Esophagus (tissue), 2 donors: Measurements from ENCODE around the gene RPL10A. TPM values are rescaled to one million over a fixed set of nuclear protein-coding genes. Genes with fewer than 3 reads are reported as not detected.

Experiments used
- H3K27ac ChIP-seq, 2 donors: one replicate each; pipeline ENCODE4 v1.5.1; 2013; ENCODE audit warnings: low read depth in 2 of 2, mild to moderate bottlenecking in 2 of 2, inconsistent platforms in 1 of 2, low read length in 1 of 2, moderate library complexity in 1 of 2
- H3K27me3 ChIP-seq, 2 donors: one replicate each; pipeline ENCODE4 v1.6.1; 2013; ENCODE audit warnings: low read length in 2 of 2, control low read depth in 1 of 2, mild to moderate bottlenecking in 1 of 2; ENCODE audit not compliant: insufficient read depth in 2 of 2, control insufficient read depth in 1 of 2
- H3K36me3 ChIP-seq, 2 donors: one replicate each; pipeline ENCODE4 v1.6.1; 2013; ENCODE audit warnings: low read length in 1 of 2; ENCODE audit not compliant: control insufficient read depth in 2 of 2, insufficient read depth in 2 of 2
- H3K4me1 ChIP-seq, 2 donors: one replicate each; pipeline ENCODE4 v1.6.1; 2013; ENCODE audit warnings: low read length in 1 of 2; ENCODE audit not compliant: control insufficient read depth in 2 of 2, insufficient read depth in 2 of 2
- H3K4me3 ChIP-seq, 2 donors: one replicate each; pipeline ENCODE4 v1.5.1; 2013; ENCODE audit warnings: low read length in 2 of 2, mild to moderate bottlenecking in 2 of 2, low read depth in 1 of 2, moderate library complexity in 1 of 2
- H3K9me3 ChIP-seq, 2 donors: one replicate each; pipeline ENCODE4 v1.6.1; 2013; ENCODE audit warnings: mild to moderate bottlenecking in 2 of 2, low read depth in 1 of 2, low read length in 1 of 2, moderate library complexity in 1 of 2; ENCODE audit not compliant: control insufficient read depth in 2 of 2, insufficient read depth in 1 of 2
- WGBS, 2 donors: extraction: QIAGEN DNeasy Blood & Tissue Kit; methylation state at CpG; one replicate each; pipeline ENCODE4 v1.1.7; 2013; 5-methylcytosine and 5-hydroxymethylcytosine counted together
- polyA plus RNA-seq, 2 donors: library from polyadenylated mRNA; stranded (reverse); fragments of 200-250 nt; gene quantifications; one replicate each; pipeline ENCODE4 v1.2.3, GENCODE V29; 2013
- donor health status: healthy with polysubstance abuse.
- donor health status: Bipolar disorder and iron deficiency.

RPL10A gene
- polyA plus RNA-seq, 2 donors, result 735 to 2,438 TPM

- peaks cover 0 to 4% of the 10 kb centered on the region in 2 donors for H3K4me1 ChIP-seq
- peak overlapping the region in 1 of 2 donors; percentile 15 for H3K27ac ChIP-seq
- no peak overlapping the region for H3K4me3 ChIP-seq
- H3K9me3 ChIP-seq, result no peaks in the 10 kb centered on the region
- H3K27me3 ChIP-seq, result no peaks in the 10 kb centered on the region
- no peaks in the 10 kb centered on the region for H3K36me3 ChIP-seq
- WGBS, 2 donors, result 54 to 74% methylated on average over 9 of the region's 9 CpGs
Observed at GRCh38 chr6:35443341-35444030, 24.7 kb upstream of the RPL10A start.

- WGBS, 2 donors, result 64 to 67% methylated on average over 7 of the region's 7 CpGs
- Histone ChIP-seq H3K27me3 (no peaks in the 10 kb centered on the region), H3K36me3 (no peaks in the 10 kb centered on the region), H3K27ac (no peak overlapping the region), H3K9me3 (no peaks in the 10 kb centered on the region), H3K4me1 (peaks cover 0 to 4% of the 10 kb centered on the region in 2 donors), H3K4me3 (no peak overlapping the region)
Observed at GRCh38 chr6:35445691-35446090, 22.5 kb upstream of the RPL10A start.

GRCh38 chr6:35448191-35448590, 20.0 kb upstream of the RPL10A start:
- no peak overlapping the region for H3K27ac ChIP-seq
- H3K27me3 ChIP-seq, result no peaks in the 10 kb centered on the region
- H3K9me3 ChIP-seq, result no peaks in the 10 kb centered on the region
- H3K4me3 ChIP-seq, result no peak overlapping the region
- H3K4me1 ChIP-seq, result peaks cover 0 to 3% of the 10 kb centered on the region in 2 donors
- 52 to 64% methylated on average over 7 of the region's 7 CpGs for WGBS, 2 donors
- H3K36me3 ChIP-seq, result no peaks in the 10 kb centered on the region

- Histone ChIP-seq H3K4me1 (no peaks in the 10 kb centered on the region), H3K27me3 (no peaks in the 10 kb centered on the region), H3K4me3 (no peak overlapping the region), H3K36me3 (no peaks in the 10 kb centered on the region), H3K9me3 (no peaks in the 10 kb centered on the region), H3K27ac (no peak overlapping the region)
- WGBS, 2 donors, result 25 to 31% methylated on average over 14 of the region's 14 CpGs
Observed at GRCh38 chr6:35449287-35449881, 18.8 kb upstream of the RPL10A start.

- H3K36me3 ChIP-seq, result peaks cover 0 to 4% of the 10 kb centered on the region in 2 donors
- H3K9me3 ChIP-seq, result no peaks in the 10 kb centered on the region
- no peaks in the 10 kb centered on the region for H3K27me3 ChIP-seq
- H3K27ac ChIP-seq, result peak overlapping the region in 1 of 2 donors; percentile 79
- peak overlapping the region in 1 of 2 donors; percentile 71 for H3K4me3 ChIP-seq
- H3K4me1 ChIP-seq, result no peaks in the 10 kb centered on the region
- WGBS, 2 donors, result 11 to 13% methylated on average over 18 to 20 of the region's 20 CpGs
Observed at GRCh38 chr6:35451354-35452182, 16.6 kb upstream of the RPL10A start.

- 1% methylated on average over 70 to 87 of the region's 87 CpGs for WGBS, 2 donors
- Histone ChIP-seq H3K9me3 (no peaks in the 10 kb centered on the region), H3K4me3 (peak within 1 kb of the TSS; percentile 71 to 75), H3K27ac (peak within 1 kb of the TSS; percentile 77 to 79), H3K27me3 (no peaks in the 10 kb centered on the region), H3K36me3 (peaks cover 0 to 8% of the 10 kb centered on the region in 2 donors), H3K4me1 (no peaks in the 10 kb centered on the region)
Observed at GRCh38 chr6:35452183-35453090, 15.8 kb upstream of the RPL10A start, which contains the start of gene FANCE. TSS of gene FANCE (plus strand) at chr6:35452338. CDS start at chr6:35452546, 208 bp downstream.

- H3K4me1 ChIP-seq, result no peaks in the 10 kb centered on the region
- no peaks in the 10 kb centered on the region for H3K27me3 ChIP-seq
- H3K9me3 ChIP-seq, result no peaks in the 10 kb centered on the region
- H3K4me3 ChIP-seq, result peak overlapping the region in 1 of 2 donors; percentile 75
- 19% methylated on average over 3 of the region's 3 CpGs for WGBS, 2 donors
- no peak overlapping the region for H3K27ac ChIP-seq
- H3K36me3 ChIP-seq, result peaks cover 0 to 12% of the 10 kb centered on the region in 2 donors
Observed at GRCh38 chr6:35453236-35453635, 15.0 kb upstream of the RPL10A start.

- H3K9me3 ChIP-seq, result no peaks in the 10 kb centered on the region
- 63 to 80% methylated on average over 9 of the region's 9 CpGs for WGBS, 2 donors
- no peaks in the 10 kb centered on the region for H3K4me1 ChIP-seq
- no peaks in the 10 kb centered on the region for H3K27me3 ChIP-seq
- no peak overlapping the region for H3K4me3 ChIP-seq
- H3K27ac ChIP-seq, result peak overlapping the region; percentile 42 to 80
- peaks cover 0 to 18% of the 10 kb centered on the region in 2 donors for H3K36me3 ChIP-seq
Observed at GRCh38 chr6:35454391-35455110, 13.7 kb upstream of the RPL10A start.
